ENCODE results near the gene HP. TPM values are rescaled to one million over a fixed set of nuclear protein-coding genes. Genes with fewer than 3 reads are reported as not detected.
A peak's percentile ranks its signal among the peaks of the same experiment; 100 is the strongest.

HP gene
- polyA plus RNA-seq, 1 donor, result 0.39 TPM

- no peak for DNase-seq (ENCODE audit: low read depth)
These were observed 30.7 kb downstream of the HP start for GRCh38 chr16:72085002-72085401.

GRCh38 chr16:72091217-72091616, 36.9 kb downstream of the HP start:
- no peak for DNase-seq (ENCODE audit: low read depth)

DNA sequence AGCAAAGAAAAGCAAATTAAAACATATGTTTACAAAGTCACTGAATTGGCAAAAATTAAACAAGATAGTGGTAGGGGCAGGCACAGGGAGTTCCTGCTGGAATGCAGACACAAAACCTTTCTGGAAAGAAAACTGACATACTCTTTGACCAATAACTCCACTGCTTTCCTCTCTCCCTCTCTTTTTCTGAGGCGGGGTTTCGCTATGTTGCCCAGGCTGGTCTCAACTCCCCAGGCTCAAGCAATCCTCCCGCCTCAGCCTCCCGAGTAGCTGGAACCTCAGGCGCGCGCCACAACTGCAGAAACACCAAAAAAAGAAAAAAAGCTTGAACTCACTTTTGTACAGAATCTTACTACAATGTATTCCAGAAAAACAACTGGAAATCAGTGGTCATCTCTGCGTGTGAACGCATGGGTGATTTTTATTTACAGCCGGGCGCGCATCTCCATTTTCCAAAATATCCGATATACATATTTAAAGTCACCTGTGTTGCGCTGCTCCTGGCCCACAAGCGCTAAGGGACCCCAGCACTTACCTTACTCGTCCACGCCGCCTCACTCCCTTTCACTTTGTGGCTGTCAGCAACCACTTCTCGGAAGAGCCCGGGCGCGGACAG, 38.6 kb downstream of the HP start:
- no peak for DNase-seq (ENCODE audit: low read depth)

DNA sequence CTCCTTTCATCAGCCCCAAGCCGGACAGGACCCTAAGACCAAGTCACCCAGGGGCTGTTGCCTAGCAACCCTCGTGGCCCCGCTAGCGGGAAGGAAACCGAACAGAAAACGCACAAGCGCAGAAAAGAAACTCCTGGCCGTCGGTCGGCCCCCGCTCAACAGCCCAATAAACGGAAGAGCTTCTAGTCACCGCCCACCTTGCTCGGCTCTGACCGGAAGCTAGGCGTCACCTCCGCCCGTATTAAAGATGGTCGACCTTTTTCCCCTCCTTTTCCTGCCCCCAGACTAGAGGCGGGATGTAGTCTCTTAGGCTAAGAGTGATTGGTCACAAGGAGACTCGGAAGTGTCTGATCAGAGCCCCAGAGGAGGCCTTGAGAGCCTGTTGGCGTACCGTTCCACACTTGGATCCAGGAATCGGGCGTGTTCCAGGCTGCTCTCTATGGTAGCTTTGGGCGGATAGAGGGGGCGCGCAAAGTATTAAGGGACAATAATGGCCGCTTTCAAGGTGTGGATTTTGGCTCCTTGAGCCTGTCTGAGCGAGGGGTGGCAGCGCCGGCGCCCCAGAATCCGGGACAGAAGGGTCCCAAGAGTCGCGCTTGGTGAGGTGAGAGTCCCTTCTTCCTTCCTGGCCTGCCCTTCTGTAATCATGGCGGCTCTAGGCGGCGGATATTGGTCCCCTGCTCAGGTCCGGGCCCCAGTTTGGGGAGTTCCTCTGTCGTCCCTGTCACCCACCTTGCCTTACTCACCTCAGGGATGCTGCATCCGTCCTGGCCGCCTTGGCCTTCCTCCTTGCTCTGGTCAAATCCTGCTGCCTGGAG, 39.4 kb downstream of the HP start, which contains the start of the genes DHX38 and TXNL4B:
DHX38 (plus strand) TSS at position 400 of the 818 bp plus-strand sequence. CDS start 2,311 bp downstream, outside the sequence.
TXNL4B (minus strand) TSS at position 173 of the 818 bp plus-strand sequence. CDS start 2,871 bp downstream, outside the sequence.
- DNase-seq (ENCODE audit: low read depth), result peak; percentile 99

- no peak for DNase-seq (ENCODE audit: low read depth)
These were observed 39.9 kb downstream of the HP start for GRCh38 chr16:72094266-72094610.

DNA sequence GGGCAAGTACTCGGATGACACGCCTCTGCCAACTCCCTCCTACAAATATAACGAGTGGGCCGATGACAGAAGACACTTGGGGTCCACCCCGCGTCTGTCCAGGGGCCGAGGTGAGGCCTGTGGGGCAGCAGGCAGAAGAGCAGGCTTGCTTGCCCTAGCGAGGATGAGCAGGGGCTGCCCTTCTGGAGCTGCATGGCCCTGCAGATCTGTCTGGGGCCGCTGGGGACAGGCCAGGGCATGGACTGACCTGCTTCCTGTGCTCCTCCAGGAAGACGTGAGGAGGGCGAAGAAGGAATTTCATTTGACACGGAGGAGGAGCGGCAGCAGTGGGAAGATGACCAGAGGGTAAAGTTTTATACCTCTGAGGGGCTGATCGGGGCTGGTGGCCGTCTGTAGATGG, 44.6 kb downstream of the HP start:
- no peak for DNase-seq (ENCODE audit: low read depth)

DNA sequence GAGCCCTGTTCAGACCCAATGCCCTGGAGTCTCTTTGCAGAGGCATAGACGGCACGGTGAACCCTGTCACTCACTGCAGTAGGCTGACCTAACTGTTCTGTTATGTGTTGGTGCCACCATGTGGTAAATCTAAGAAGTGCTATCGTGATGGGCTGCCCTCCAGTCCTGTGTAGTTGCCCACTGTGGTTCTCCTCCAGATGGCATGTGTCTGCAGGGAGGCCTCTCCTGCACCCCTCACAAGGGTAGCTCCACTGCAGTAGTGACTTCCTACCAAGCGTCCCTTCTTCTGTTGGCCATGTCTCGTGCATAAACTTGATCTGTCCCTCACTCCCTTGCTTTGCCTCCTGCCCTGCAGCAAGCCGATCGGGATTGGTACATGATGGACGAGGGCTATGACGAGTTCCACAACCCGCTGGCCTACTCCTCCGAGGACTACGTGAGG, 45.1 kb downstream of the HP start:
- DNase-seq (ENCODE audit: low read depth), result peak; percentile 11

DNA sequence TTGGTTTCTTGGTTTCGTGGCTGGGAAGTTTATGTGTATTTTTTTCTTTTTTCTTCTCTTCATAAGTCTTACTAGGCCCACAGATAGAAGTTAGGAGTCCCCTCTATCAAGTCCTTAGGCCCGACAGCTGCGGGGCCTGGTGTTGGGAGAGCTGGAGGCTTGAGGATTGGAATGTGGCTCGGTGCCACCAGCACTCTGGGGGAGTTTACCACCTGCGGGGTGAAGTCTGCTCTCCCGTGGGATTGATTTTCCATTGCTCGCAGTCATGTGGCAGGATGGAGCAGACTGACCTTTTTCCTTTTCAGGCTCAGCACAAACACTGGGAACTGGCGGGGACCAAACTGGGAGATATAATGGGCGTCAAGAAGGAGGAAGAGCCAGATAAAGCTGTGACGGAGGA, 46.9 kb downstream of the HP start:
- DNase-seq (ENCODE audit: low read depth), result no peak

GRCh38 chr16:72104905-72105304, 50.6 kb downstream of the HP start:
- no peak for DNase-seq (ENCODE audit: low read depth)

DNA sequence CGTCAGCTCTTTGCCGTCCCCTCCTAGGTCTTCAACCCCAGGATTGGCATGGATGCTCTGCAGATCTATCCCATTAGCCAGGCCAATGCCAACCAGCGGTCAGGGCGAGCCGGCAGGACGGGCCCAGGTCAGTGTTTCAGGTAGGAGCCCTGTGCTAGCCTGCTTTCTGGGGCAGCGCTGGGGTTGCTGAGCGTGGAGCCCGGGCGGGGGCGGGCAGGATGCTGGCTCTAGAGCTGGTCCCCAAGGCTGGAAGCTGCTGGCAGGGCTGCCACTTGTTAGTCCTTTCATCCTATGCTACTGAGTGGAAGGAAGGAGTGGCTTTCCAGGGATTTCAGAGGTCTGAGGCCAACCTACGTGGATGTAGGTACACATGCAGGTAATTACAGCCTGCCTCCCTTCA, 51.7 kb downstream of the HP start:
- no peak for DNase-seq (ENCODE audit: low read depth)

DNA sequence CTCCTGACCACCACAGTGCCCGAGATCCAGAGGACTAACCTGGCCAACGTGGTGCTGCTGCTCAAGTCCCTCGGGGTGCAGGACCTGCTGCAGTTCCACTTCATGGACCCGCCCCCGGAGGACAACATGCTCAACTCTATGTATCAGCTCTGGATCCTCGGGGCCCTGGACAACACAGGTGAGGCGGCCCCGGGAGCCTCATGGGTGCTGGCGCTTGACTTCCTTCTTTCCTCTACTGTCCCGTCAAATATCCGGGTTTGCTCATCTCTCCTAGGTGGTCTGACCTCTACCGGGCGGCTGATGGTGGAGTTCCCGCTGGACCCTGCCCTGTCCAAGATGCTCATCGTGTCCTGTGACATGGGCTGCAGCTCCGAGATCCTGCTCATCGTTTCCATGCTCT, 53.1 kb downstream of the HP start:
- DNase-seq (ENCODE audit: low read depth), result no peak

DNA sequence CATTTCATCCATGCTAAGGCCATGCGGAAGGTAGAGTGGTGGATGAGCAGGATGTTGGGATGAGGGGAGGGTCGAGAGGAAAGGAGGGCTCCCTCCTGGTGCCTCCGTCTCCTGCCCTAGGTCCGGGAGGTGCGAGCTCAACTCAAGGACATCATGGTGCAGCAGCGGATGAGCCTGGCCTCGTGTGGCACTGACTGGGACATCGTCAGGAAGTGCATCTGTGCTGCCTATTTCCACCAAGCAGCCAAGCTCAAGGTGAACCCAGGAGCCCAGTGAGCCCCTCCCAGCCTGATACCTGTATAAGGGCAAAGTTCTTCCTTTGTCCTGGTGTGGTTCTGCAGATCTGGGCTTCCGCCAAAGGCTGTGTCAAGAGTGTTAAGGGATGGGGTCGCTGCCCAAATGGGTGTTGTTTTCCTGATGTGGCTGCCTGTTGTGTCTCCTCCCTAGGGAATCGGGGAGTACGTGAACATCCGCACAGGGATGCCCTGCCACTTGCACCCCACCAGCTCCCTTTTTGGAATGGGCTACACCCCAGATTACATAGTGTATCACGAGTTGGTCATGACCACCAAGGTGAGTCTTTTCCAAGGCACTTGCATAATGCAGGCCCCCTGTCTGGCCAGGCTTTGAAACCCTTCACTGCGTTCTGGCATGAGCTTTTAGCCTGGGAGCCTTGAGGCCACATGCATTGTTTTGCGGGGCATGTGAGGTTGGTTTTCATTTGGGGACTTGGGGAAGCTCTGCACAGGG, 54.2 kb downstream of the HP start:
- no peak for DNase-seq (ENCODE audit: low read depth)

DNA sequence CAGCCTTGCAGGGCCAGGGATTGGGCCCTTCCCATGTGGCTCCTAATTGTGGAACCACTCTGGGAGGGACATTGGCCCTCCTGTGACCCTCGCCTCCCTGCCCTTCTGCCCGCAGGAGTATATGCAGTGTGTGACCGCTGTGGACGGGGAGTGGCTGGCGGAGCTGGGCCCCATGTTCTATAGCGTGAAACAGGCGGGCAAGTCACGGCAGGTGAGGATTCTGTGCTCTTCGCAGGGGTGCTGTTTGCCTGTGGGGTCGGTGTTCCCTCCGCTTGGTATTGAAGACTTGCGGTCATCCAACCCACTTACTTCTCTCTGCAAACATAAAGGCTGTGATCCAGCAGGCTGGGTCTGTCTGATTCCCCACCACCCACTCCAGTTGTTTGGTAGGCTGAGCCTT, 55.0 kb downstream of the HP start:
- DNase-seq (ENCODE audit: low read depth), result no peak

- no peak for DNase-seq (ENCODE audit: low read depth)
These were observed 55.7 kb downstream of the HP start for GRCh38 chr16:72109966-72110530.

Other genes starting within 250 kb of the HP start
- 43.4 TPM for gene AP1G1, start 245.7 kb upstream of the HP start, polyA plus RNA-seq (ENCODE audit: insufficient read length)
- gene ATXN1L, start 208.5 kb upstream of the HP start, polyA plus RNA-seq (ENCODE audit: insufficient read length), result 15.8 TPM
- 7.4 TPM for gene ZNF821, start 170.3 kb upstream of the HP start, polyA plus RNA-seq (ENCODE audit: insufficient read length)
- gene IST1, start 159.0 kb upstream of the HP start, polyA plus RNA-seq (ENCODE audit: insufficient read length), result 169 TPM
- gene PKD1L3, start 54.1 kb upstream of the HP start, polyA plus RNA-seq (ENCODE audit: insufficient read length), result 0.06 TPM
- gene DHODH, start 45.8 kb upstream of the HP start, polyA plus RNA-seq (ENCODE audit: insufficient read length), result 12.1 TPM
- 0.30 TPM for gene HPR, start 8.7 kb downstream of the HP start, polyA plus RNA-seq (ENCODE audit: insufficient read length)
- gene TXNL4B, start 39.1 kb downstream of the HP start, polyA plus RNA-seq (ENCODE audit: insufficient read length), result 11.7 TPM
- gene DHX38, start 39.3 kb downstream of the HP start, polyA plus RNA-seq (ENCODE audit: insufficient read length), result 46.5 TPM
- gene PMFBP1, start 117.7 kb downstream of the HP start, polyA plus RNA-seq (ENCODE audit: insufficient read length), result 1.5 TPM

Data from forelimb muscle (tissue), 1 donor.